BJ (cell line): ENCODE measurements around the gene GFPT2. TPM values are rescaled to one million over a fixed set of nuclear protein-coding genes. Genes with fewer than 3 reads are reported as not detected.

Experiments used
- CTCF ChIA-PET: fragments of 350-600 bp; formaldehyde crosslinking; extraction: SDS; loops from one replicate; lab custom pipeline; 2021; ENCODE audit warnings: antibody characterized with exemption, inconsistent platforms; lab: Yijun Ruan, JAX
- POLR2A ChIA-PET: fragments of 300-600 bp; sonication (Branson Sonifier 250); formaldehyde crosslinking; extraction: SDS; loops from one replicate; lab custom pipeline; 2021; ENCODE audit warnings: antibody characterized with exemption; lab: Charles Lee
- DNase-seq: peaks from one replicate; pipeline ENCODE4 v3.0.0-alpha.2; 2011; ENCODE audit warnings: low read depth
- H3K27me3 ChIP-seq: 2 replicates; pipeline ENCODE4 v1.6.0; 2011; ENCODE audit warnings: low read length; ENCODE audit not compliant: control insufficient read depth, insufficient read depth
- H3K36me3 ChIP-seq: 2 replicates; pipeline ENCODE4 v1.5.1; 2011; ENCODE audit warnings: low read length; ENCODE audit not compliant: control insufficient read depth, insufficient read depth
- H3K4me3 ChIP-seq: 2 replicates; pipeline ENCODE4 v1.5.1; 2011; ENCODE audit warnings: low read depth, mild to moderate bottlenecking, control low read depth, low read length
- polyA plus RNA-seq: library from polyadenylated mRNA; depleted of rRNA; stranded (reverse); fragments of >200 nt; gene quantifications from 2 replicates; pipeline ENCODE4 v1.2.3, GENCODE V29; 2011
- TF ChIP-seq, protein P1 (sequence below): IDR thresholded peaks from 2 replicates; pipeline ENCODE4 v1.5.1; 2011; ENCODE audit warnings: low read depth, mild to moderate bottlenecking, control low read depth, inconsistent platforms, low read length, moderate library complexity; ENCODE audit not compliant: insufficient read depth

GFPT2 gene
- polyA plus RNA-seq, 1 experiment: 6.1 TPM

DNA sequence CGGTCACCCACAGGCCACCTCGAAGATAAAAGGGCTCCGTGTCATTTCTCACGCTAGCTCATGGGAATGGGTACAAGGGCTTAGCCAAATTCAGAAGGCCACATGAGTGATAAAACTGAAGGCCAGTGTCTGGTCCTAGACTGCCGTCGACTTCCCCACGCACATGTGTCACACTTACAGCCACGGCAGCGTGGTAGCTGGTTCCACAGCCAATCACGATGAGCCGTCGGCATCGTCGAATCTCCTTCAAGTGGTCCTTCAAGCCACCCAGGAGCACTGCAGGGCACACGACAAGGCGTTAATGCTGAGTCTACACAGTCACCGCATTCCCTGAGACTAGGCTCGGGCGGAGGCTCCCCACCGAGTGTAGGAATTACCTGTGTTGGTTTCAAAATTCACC is 36.5 kb downstream of the GFPT2 start:
- ChIA-PET POLR2A (no interaction called here), CTCF (interaction anchor here (0.7 to 4.1 kb wide), 13 partner anchors 8 to 264 kb away, joined by 3 to 51 read pairs (median 5); no protein-coding TSS in a partner anchor)
- no peak for DNase-seq
- TF ChIP-seq, protein P1, sequence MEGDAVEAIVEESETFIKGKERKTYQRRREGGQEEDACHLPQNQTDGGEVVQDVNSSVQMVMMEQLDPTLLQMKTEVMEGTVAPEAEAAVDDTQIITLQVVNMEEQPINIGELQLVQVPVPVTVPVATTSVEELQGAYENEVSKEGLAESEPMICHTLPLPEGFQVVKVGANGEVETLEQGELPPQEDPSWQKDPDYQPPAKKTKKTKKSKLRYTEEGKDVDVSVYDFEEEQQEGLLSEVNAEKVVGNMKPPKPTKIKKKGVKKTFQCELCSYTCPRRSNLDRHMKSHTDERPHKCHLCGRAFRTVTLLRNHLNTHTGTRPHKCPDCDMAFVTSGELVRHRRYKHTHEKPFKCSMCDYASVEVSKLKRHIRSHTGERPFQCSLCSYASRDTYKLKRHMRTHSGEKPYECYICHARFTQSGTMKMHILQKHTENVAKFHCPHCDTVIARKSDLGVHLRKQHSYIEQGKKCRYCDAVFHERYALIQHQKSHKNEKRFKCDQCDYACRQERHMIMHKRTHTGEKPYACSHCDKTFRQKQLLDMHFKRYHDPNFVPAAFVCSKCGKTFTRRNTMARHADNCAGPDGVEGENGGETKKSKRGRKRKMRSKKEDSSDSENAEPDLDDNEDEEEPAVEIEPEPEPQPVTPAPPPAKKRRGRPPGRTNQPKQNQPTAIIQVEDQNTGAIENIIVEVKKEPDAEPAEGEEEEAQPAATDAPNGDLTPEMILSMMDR: no peak
- Histone ChIP-seq H3K4me3 (no peak overlapping the region), H3K36me3 (no peaks in the 10 kb centered on the region; the same call in 1 of the 2 replicates), H3K27me3 (no peaks in the 10 kb centered on the region)

DNA sequence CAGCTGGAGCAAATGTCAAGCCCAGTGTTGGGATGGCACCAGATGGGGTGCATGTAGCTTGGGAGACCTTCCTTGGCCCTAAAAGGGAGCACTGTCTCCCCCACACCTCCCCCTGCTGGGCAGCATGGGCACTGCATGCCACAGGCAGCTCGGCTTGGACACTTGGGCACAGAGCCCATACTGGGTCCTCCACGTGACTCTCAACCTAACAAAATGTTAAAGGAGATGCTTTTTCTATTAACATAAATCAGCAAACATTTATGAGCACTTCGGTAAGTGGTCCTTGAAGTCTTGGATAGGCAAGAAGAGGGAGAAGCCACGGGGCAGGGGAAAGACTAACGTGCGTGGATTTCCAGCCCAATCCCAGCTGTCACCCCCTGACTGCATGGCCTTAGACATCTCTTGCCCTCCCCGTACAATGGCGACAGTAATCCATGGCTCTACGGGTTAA is 37.3 kb downstream of the GFPT2 start:
- DNase-seq: no peak
- Histone ChIP-seq H3K4me3 (no peak overlapping the region), H3K36me3 (no peaks in the 10 kb centered on the region; the same call in 1 of the 2 replicates), H3K27me3 (no peaks in the 10 kb centered on the region)
- ChIA-PET POLR2A (no interaction called here), CTCF (interaction anchor here (0.6 to 4.1 kb wide), 18 partner anchors 11 to 284 kb away, joined by 3 to 51 read pairs (median 4); no protein-coding TSS in a partner anchor)
- TF ChIP-seq, protein P1: peak; percentile 93

DNA sequence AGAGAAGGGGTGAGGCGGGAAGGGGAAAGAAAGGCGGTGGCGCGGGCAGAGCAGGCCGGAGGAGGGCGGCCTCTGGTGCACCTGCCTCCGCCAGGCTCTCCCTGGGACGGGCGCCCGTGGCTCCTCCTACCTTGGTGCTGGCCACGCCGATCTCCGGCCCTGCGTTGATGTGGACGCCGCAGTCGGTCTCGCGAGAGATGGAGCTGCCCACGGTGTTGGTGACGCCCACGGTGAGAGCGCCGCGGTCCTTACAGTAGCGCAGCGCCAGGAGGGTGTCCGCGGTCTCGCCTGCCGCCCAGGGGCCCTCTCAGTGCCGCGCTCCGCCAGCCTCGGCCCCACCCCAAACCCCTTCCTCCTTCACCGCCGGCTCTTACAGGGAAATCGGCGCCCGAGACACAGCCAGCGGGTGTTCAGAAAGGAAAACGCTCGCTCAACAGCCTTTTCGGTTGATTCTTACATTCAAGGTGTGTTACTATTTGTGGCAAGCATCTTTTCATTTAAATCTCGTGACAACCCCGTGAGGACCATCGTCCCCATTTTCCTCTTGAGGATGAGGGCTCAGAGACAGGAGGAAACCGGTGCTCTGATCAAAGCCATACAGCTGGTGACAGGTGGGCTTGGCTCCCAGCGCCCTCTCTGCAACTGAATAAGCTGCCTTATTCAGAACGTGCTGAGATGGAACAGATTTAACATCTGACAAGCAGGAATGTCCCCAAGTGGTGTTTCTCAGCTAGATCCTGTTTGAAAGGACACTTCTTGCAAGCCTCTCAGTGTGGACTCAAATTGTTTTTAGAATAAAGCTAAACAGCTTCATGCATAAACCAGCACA is 39.2 kb downstream of the GFPT2 start:
- Histone ChIP-seq H3K27me3 (no peaks in the 10 kb centered on the region), H3K4me3 (peak overlapping the region; percentile 9; the same call in 1 of the 2 replicates), H3K36me3 (no peaks in the 10 kb centered on the region; the same call in 1 of the 2 replicates)
- DNase-seq: no peak
- ChIA-PET POLR2A (no interaction called here), CTCF (interaction anchor here (3.6 to 4.1 kb wide), 3 partner anchors 10 to 20 kb away, joined by 19 to 51 read pairs (median 43); no protein-coding TSS in a partner anchor)
- TF ChIP-seq, protein P1: no peak

DNA sequence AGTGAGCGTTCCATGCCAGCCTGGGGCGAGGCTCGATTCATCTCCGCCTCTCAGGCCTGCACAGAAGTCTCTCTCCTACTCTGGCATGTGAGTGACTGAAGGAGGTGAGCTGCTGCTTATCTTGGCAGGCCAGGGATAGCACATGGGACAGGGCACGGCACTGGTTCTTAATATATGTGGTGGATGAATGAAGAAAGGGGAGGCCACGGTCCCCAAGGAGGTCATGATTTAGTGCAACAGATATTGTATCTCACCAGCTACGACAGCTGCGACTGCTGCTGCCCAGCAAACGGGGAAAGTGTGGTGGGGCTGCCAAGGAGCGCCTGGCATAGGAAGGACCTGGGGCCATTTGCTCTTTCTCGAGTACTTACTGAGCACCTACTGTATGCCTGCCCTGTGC is 41.9 kb downstream of the GFPT2 start:
- no peaks in the 10 kb centered on the region for H3K36me3 ChIP-seq
- DNase-seq: no peak
- no peak overlapping the region for H3K4me3 ChIP-seq
- CTCF ChIA-PET: interaction anchor here (0.5 to 2.3 kb wide), 3 partner anchors 9 to 17 kb away, joined by 3 to 9 read pairs (median 3); no protein-coding TSS in a partner anchor
- TF ChIP-seq, protein P1: no peak
- POLR2A ChIA-PET: no interaction called here
- H3K27me3 ChIP-seq: no peaks in the 10 kb centered on the region

DNA sequence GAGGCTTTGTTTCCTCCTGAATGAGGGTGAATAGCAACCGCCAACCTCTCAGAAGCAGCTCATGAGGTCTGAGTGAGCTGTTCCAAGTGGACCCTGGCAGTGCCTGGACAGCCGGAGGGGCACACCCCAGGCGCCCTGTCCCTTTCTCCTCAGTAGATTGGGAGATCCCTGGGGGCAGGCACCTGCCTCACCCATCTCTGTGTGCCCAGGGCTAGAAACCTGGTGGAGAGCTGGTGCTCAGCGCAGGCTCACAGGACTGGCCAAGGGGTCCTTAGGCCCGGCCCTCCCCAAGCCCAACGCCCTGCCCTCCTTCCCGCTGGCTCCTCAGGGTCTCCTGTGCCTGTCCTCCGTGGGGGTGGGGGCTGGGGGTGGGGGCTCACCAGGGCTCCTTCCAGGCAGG is 46.3 kb downstream of the GFPT2 start:
- TF ChIP-seq, protein P1: no peak
- Histone ChIP-seq H3K36me3 (no peaks in the 10 kb centered on the region), H3K27me3 (no peaks in the 10 kb centered on the region), H3K4me3 (no peak overlapping the region)
- CTCF ChIA-PET: interaction anchor here (1.2 to 7.8 kb wide), 3 partner anchors 9 to 13 kb away, joined by 4 to 51 read pairs (median 18); no protein-coding TSS in a partner anchor
- POLR2A ChIA-PET: no interaction called here
- no peak for DNase-seq
